Heart left ventricle (tissue), 13 donors: ENCODE results near the gene CENPP.

Experiments used
- CTCF ChIP-seq, 12 donors: fragments of 200-600 bp; sonication (generic) in 4 of 12; IDR thresholded peaks; one replicate each; pipeline versions ENCODE4 v1.5.0 to v1.8.0; 2018 to 2022; ENCODE audit warnings: antibody characterized with exemption in 12 of 12, mild to moderate bottlenecking in 5 of 12
- POLR2A ChIP-seq, 2 donors: fragments of 450-650 bp; IDR thresholded peaks; one replicate each; pipeline ENCODE4 v1.6.1; 2017; ENCODE audit warnings: antibody characterized with exemption in 2 of 2, mild to moderate bottlenecking in 2 of 2, moderate library complexity in 2 of 2
- donor health status: ischemic (EF 13 %, LVEDD 7.1; RV severe dilation, severe dysfunction).
- donor health status: DM: no; HTN: yes; CAD: no.
- donor health status: DM: no; HTN: no; CAD: no.
- donor health status: ischemic (EF 25% LVEDD 6.9; RV normal size, moderate dysfunction).
- donor health status: ischemic (EF 25% LVEDD 5.7; RV mildly dilated, moderate dysfunction).
- donor health status: ischemic (EF 35%, LVEDD 5.7; RV mildly dilated, moderate dysfunction).
- donor health status: nonischemic (EF 11% LVEDD 7.7; RV severe dilation, severe dysfunction).
- donor health status: DM: yes; HTN: yes; CAD: no.
- donor health status: PGD.
- donor health status: ischemic (EF 29% LVEDD 5.4; RV normal size, mild dysfunction).
- donor health status: nonischemic (EF 23%, LVEDD 6.1; RV moderate dilation, normal function).

GRCh38 chr9:92327283-92327850, 1.6 kb downstream of the CENPP start:
- TF ChIP-seq POLR2A (IDR thresholded peaks at IDR 0.05), result no peak
- no peak for TF ChIP-seq CTCF (IDR thresholded peaks at IDR 0.05)
